GM10248 (cell line): ENCODE measurements around the gene KIF26B.

Experiments used
- CTCF ChIA-PET: fragments of 300-600 bp; sonication (Branson Sonifier 250); formaldehyde crosslinking; extraction: SDS; loops from one replicate; lab custom pipeline; 2021; ENCODE audit warnings: antibody characterized with exemption; lab: Yijun Ruan, JAX
- POLR2A ChIA-PET: fragments of 350-650 bp; sonication (Branson Sonifier 250); formaldehyde crosslinking; extraction: SDS; loops from one replicate; lab custom pipeline; 2020; ENCODE audit warnings: antibody characterized with exemption; lab: Yijun Ruan, JAX
- DNase-seq: peaks from one replicate; pipeline ENCODE4 v3.0.0; 2012; ENCODE audit errors: extremely low spot score
- CTCF ChIP-seq: IDR thresholded peaks from 2 replicates; pipeline ENCODE4 v1.5.1; 2012; ENCODE audit warnings: mild to moderate bottlenecking, low read depth; ENCODE audit errors: extremely low read depth, missing control alignments, control extremely low read depth

KIF26B gene

GRCh38 chr1:245599371-245600174 lies 444.8 kb downstream of the KIF26B start:
- POLR2A ChIA-PET, result no interaction called here
- CTCF ChIA-PET, result interaction anchor here (0.7 to 2.0 kb wide), 2 partner anchors 23 to 387 kb away, joined by 3 to 4 read pairs; no protein-coding TSS in a partner anchor
- no peak for DNase-seq
- no peak for TF ChIP-seq CTCF

GRCh38 chr1:245600658-245601057 lies 445.9 kb downstream of the KIF26B start:
- ChIA-PET POLR2A (interaction anchor here (0.6 kb wide), 1 partner anchor 130 kb away, joined by 3 read pairs; no protein-coding TSS in a partner anchor), CTCF (interaction anchor here (2.0 kb wide), 1 partner anchor 24 kb away, joined by 4 read pairs; no protein-coding TSS in a partner anchor)
- no peak for TF ChIP-seq CTCF
- no peak for DNase-seq

DNA sequence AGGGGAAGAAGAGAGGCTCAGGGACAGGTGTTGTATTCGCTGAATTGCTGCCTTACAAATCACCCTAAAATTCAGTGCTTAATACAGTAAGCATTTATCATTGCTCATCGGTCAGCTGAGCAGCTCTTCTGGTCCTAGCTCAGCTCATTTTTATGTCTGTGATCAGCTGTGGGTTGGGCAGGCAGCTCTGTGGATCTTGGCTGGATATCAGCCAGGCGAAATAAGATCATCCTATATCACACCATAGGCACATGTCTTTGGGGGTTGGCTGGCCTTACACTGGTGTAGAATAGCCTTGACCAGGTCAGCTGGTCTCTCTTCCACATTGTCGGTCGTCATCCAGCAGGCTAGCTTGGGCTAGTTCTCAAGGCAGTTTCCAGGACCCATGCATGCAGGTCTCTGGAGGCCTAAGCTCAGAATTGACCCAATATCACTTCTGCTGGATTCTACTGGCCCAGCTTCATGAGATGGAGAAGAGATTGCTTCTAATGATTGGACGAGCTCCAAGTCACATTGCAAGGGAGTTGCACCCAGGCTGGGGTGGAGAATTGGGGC lies 448.6 kb downstream of the KIF26B start:
- ChIA-PET CTCF (interaction anchor here (0.9 kb wide), 1 partner anchor 42 kb away, joined by 3 read pairs; no protein-coding TSS in a partner anchor), POLR2A (no interaction called here)
- DNase-seq, result no peak
- TF ChIP-seq CTCF, result no peak

- DNase-seq, result no peak
- no peak for TF ChIP-seq CTCF
- ChIA-PET POLR2A (no interaction called here), CTCF (no interaction called here)
Measured at GRCh38 chr1:245604979-245605378, 450.2 kb downstream of the KIF26B start.

GRCh38 chr1:245605480-245606156 lies 450.8 kb downstream of the KIF26B start:
- POLR2A ChIA-PET, result no interaction called here
- no peak for DNase-seq
- CTCF ChIA-PET, result no interaction called here
- TF ChIP-seq CTCF, result no peak

- TF ChIP-seq CTCF, result no peak
- ChIA-PET POLR2A (no interaction called here), CTCF (no interaction called here)
- no peak for DNase-seq
Measured at GRCh38 chr1:245606157-245606725, 451.5 kb downstream of the KIF26B start.
